Muscle layer of duodenum (tissue), 2 donors: ENCODE measurements around the gene SSTR5.
"Not testable (repeated sequence)": the region's sequence is repeated elsewhere in the genome, so short reads cannot be mapped to it uniquely, and the experiment has no call there.

Source experiments
- H3K27ac ChIP-seq: one replicate; pipeline ENCODE4 v1.7.0; 2013; ENCODE audit warnings: mild to moderate bottlenecking, low read length
- H3K27me3 ChIP-seq: one replicate; pipeline ENCODE4 v1.7.0; 2013; ENCODE audit warnings: low read depth, mild to moderate bottlenecking, control low read depth, low read length
- H3K36me3 ChIP-seq, 2 donors: one replicate each; pipeline ENCODE4 v1.7.0; 2013; ENCODE audit warnings: low read length in 2 of 2, control low read depth in 1 of 2, mild to moderate bottlenecking in 1 of 2; ENCODE audit not compliant: insufficient read depth in 2 of 2, control insufficient read depth in 1 of 2
- H3K4me1 ChIP-seq, 2 donors: one replicate each; pipeline ENCODE4 v1.7.0; 2013; ENCODE audit warnings: low read length in 2 of 2, mild to moderate bottlenecking in 2 of 2, control low read depth in 1 of 2, moderate library complexity in 1 of 2; ENCODE audit not compliant: insufficient read depth in 2 of 2, control insufficient read depth in 1 of 2
- H3K4me3 ChIP-seq, 2 donors: one replicate each; pipeline ENCODE4 v1.7.0; 2013; ENCODE audit warnings: low read length in 2 of 2, low read depth in 1 of 2, mild to moderate bottlenecking in 1 of 2
- H3K9me3 ChIP-seq, 2 donors: one replicate each; pipeline ENCODE4 v1.7.0; 2013; ENCODE audit warnings: low read length in 2 of 2, control low read depth in 1 of 2, mild to moderate bottlenecking in 1 of 2; ENCODE audit not compliant: control insufficient read depth in 1 of 2
- donor health status: healthy.

Gene SSTR5

GRCh38 chr16:1077877-1078578, 5.5 kb downstream of the SSTR5 start:
- Histone ChIP-seq H3K4me1 (peaks cover 0 to 12% of the 10 kb centered on the region in 2 donors), H3K4me3 (no peak overlapping the region), H3K27me3 (peaks cover 4% of the 10 kb centered on the region), H3K36me3 (no peaks in the 10 kb centered on the region), H3K9me3 (no peaks in the 10 kb centered on the region), H3K27ac (no peak overlapping the region)

GRCh38 chr16:1078579-1079021, 6.1 kb downstream of the SSTR5 start:
- peaks cover 4% of the 10 kb centered on the region for H3K27me3 ChIP-seq

GRCh38 chr16:1079341-1079740, 6.8 kb downstream of the SSTR5 start:
- H3K27ac ChIP-seq, result no peak overlapping the region
- H3K9me3 ChIP-seq, result peaks cover 0 to 8% of the 10 kb centered on the region in 2 donors
- H3K27me3 ChIP-seq, result peaks cover 4% of the 10 kb centered on the region
- H3K4me3 ChIP-seq, result no peak overlapping the region
- peaks cover 0 to 12% of the 10 kb centered on the region in 2 donors for H3K4me1 ChIP-seq
- H3K36me3 ChIP-seq, result no peaks in the 10 kb centered on the region

More at GRCh38 chr16:1078579-1079021, 6.1 kb downstream of the SSTR5 start:
- H3K9me3 ChIP-seq, result peaks cover 0 to 1% of the 10 kb centered on the region in 2 donors
- no peak overlapping the region for H3K27ac ChIP-seq
- no peaks in the 10 kb centered on the region for H3K36me3 ChIP-seq
- H3K4me1 ChIP-seq, result peaks cover 0 to 12% of the 10 kb centered on the region in 2 donors
- H3K4me3 ChIP-seq, result no peak overlapping the region

- Histone ChIP-seq H3K9me3 (peaks cover 0 to 15% of the 10 kb centered on the region in 2 donors), H3K36me3 (no peaks in the 10 kb centered on the region), H3K4me3 (no peak overlapping the region), H3K27me3 (peaks cover 4% of the 10 kb centered on the region), H3K27ac (no peak overlapping the region), H3K4me1 (peaks cover 0 to 12% of the 10 kb centered on the region in 2 donors)
Observed at GRCh38 chr16:1079786-1080525, 7.4 kb downstream of the SSTR5 start.

- Histone ChIP-seq H3K9me3 (peaks cover 0 to 26% of the 10 kb centered on the region in 2 donors), H3K27ac (no peak overlapping the region), H3K4me1 (peaks cover 0 to 12% of the 10 kb centered on the region in 2 donors), H3K36me3 (no peaks in the 10 kb centered on the region), H3K27me3 (peaks cover 4% of the 10 kb centered on the region), H3K4me3 (no peak overlapping the region)
Observed at GRCh38 chr16:1080801-1081733, 8.5 kb downstream of the SSTR5 start.

GRCh38 chr16:1081734-1082265, 9.3 kb downstream of the SSTR5 start:
- Histone ChIP-seq H3K27me3 (peaks cover 4% of the 10 kb centered on the region), H3K4me3 (no peak overlapping the region), H3K27ac (no peak overlapping the region), H3K9me3 (peaks cover 0 to 30% of the 10 kb centered on the region in 2 donors), H3K4me1 (peaks cover 0 to 12% of the 10 kb centered on the region in 2 donors), H3K36me3 (no peaks in the 10 kb centered on the region)

GRCh38 chr16:1082266-1082951, 9.9 kb downstream of the SSTR5 start:
- no peaks in the 10 kb centered on the region for H3K36me3 ChIP-seq
- peaks cover 0 to 30% of the 10 kb centered on the region in 2 donors for H3K9me3 ChIP-seq
- no peak overlapping the region for H3K4me3 ChIP-seq
- H3K27me3 ChIP-seq, result peaks cover 4% of the 10 kb centered on the region
- peaks cover 0 to 12% of the 10 kb centered on the region in 2 donors for H3K4me1 ChIP-seq
- H3K27ac ChIP-seq, result no peak overlapping the region

GRCh38 chr16:1082952-1083675, 10.6 kb downstream of the SSTR5 start:
- no peak overlapping the region for H3K27ac ChIP-seq
- H3K27me3 ChIP-seq, result peaks cover 4% of the 10 kb centered on the region
- H3K9me3 ChIP-seq, result peaks cover 0 to 30% of the 10 kb centered on the region in 2 donors
- peaks cover 0 to 12% of the 10 kb centered on the region in 2 donors for H3K4me1 ChIP-seq
- H3K36me3 ChIP-seq, result no peaks in the 10 kb centered on the region
- H3K4me3 ChIP-seq, result no peak overlapping the region

GRCh38 chr16:1084971-1085370, 12.4 kb downstream of the SSTR5 start:
- no peaks in the 10 kb centered on the region for H3K36me3 ChIP-seq
- H3K4me3 ChIP-seq, result peak overlapping the region in 1 of 2 donors; percentile 15
- peaks cover 0 to 30% of the 10 kb centered on the region in 2 donors for H3K9me3 ChIP-seq
- peaks cover 0 to 12% of the 10 kb centered on the region in 2 donors for H3K4me1 ChIP-seq
- H3K27me3 ChIP-seq, result peaks cover 4% of the 10 kb centered on the region
- no peak overlapping the region for H3K27ac ChIP-seq

GRCh38 chr16:1086443-1086842, 13.9 kb downstream of the SSTR5 start:
- Histone ChIP-seq H3K9me3 (peaks cover 0 to 30% of the 10 kb centered on the region in 2 donors), H3K4me1 (peaks cover 0 to 13% of the 10 kb centered on the region in 2 donors)
- H3K27me3 ChIP-seq, H3K27ac ChIP-seq, H3K4me3 ChIP-seq, H3K36me3 ChIP-seq: not testable (repeated sequence)
